Esophagus muscularis mucosa (tissue), 3 donors: ENCODE measurements around the gene TSEN54.

Source experiments
- CTCF ChIP-seq, 3 experiments: fragments of 200-600 bp in 2 of 3; fragments of 450-650 bp in 1 of 3; sonication (generic) in 2 of 3; IDR thresholded peaks; one replicate each; pipeline ENCODE4 v1.5.1; 2017 to 2019; ENCODE audit warnings: antibody characterized with exemption in 3 of 3, mild to moderate bottlenecking in 2 of 3, moderate library complexity in 1 of 3
- POLR2A ChIP-seq: fragments of 450-650 bp; IDR thresholded peaks from one replicate; pipeline ENCODE4 v1.6.1; 2017; ENCODE audit warnings: antibody characterized with exemption, moderate library complexity, mild to moderate bottlenecking, low read depth

- TF ChIP-seq CTCF (IDR thresholded peaks at IDR 0.05) (no peak), POLR2A (no peak)
These were observed 15.4 kb downstream of the TSEN54 start for GRCh38 chr17:75531721-75532072.
